HuH-7 (cell line): ENCODE results near the gene VAV2.

ENCODE experiments used
- DNase-seq: peaks from one replicate; pipeline ENCODE4 v3.0.0; 2011; ENCODE audit warnings: low spot score

The VAV2 gene

GRCh38 chr9:133851693-133852092 lies 140.4 kb downstream of the VAV2 start:
- no peak for DNase-seq

GRCh38 chr9:133850937-133851336 lies 141.2 kb downstream of the VAV2 start:
- DNase-seq, result no peak

- no peak for DNase-seq
These were observed 142.0 kb downstream of the VAV2 start for GRCh38 chr9:133850161-133850560.

GRCh38 chr9:133849110-133849670 lies 142.9 kb downstream of the VAV2 start:
- no peak for DNase-seq

GRCh38 chr9:133848471-133849109 lies 143.5 kb downstream of the VAV2 start:
- DNase-seq, result no peak

GRCh38 chr9:133846483-133847090 lies 145.5 kb downstream of the VAV2 start:
- no peak for DNase-seq

GRCh38 chr9:133845440-133845839 lies 146.7 kb downstream of the VAV2 start:
- no peak for DNase-seq

- DNase-seq, result no peak
These were observed 147.2 kb downstream of the VAV2 start for GRCh38 chr9:133844881-133845410.

- DNase-seq, result no peak
These were observed 147.7 kb downstream of the VAV2 start for GRCh38 chr9:133844398-133844784.

- no peak for DNase-seq
These were observed 148.2 kb downstream of the VAV2 start for GRCh38 chr9:133843751-133844397.

- DNase-seq, result no peak
These were observed 148.9 kb downstream of the VAV2 start for GRCh38 chr9:133843250-133843649.

- DNase-seq, result no peak
These were observed 149.3 kb downstream of the VAV2 start for GRCh38 chr9:133842721-133843227.

GRCh38 chr9:133842174-133842573 lies 149.9 kb downstream of the VAV2 start:
- no peak for DNase-seq

GRCh38 chr9:133841167-133841812 lies 150.8 kb downstream of the VAV2 start:
- no peak for DNase-seq

GRCh38 chr9:133839822-133840329 lies 152.2 kb downstream of the VAV2 start:
- DNase-seq, result peak; percentile 76

- DNase-seq, result no peak
These were observed 153.1 kb downstream of the VAV2 start for GRCh38 chr9:133838859-133839507.

GRCh38 chr9:133837627-133838597 lies 154.2 kb downstream of the VAV2 start:
- no peak for DNase-seq

- DNase-seq, result no peak
These were observed 155.3 kb downstream of the VAV2 start for GRCh38 chr9:133836818-133837217.

- DNase-seq, result no peak
These were observed 155.9 kb downstream of the VAV2 start for GRCh38 chr9:133836001-133836758.
